K562 (cell line): ENCODE data around the gene ZCCHC24. TPM values are rescaled to one million over a fixed set of nuclear protein-coding genes. Genes with fewer than 3 reads are reported as not detected.

ENCODE experiments used
- ATAC-seq: fragments of 200-7000 bp; cut with Tn5 transposase; 3 replicates; pipeline ENCODE4 v1.9.1; 2020; ENCODE audit warnings: moderate library complexity
- BruUV-seq: library from RNA; stranded (reverse); fragments of 400-500 nt; replicated peaks from 2 replicates; lab custom pipeline; 2021; lab: Mats Ljungman, UMichigan
- CTCF ChIA-PET: fragments of 300-600 bp; formaldehyde crosslinking; extraction: SDS; loops from one replicate; lab custom pipeline; 2021; ENCODE audit warnings: low intra/inter-chr PET ratio; lab: Yijun Ruan, JAX
- POLR2A ChIA-PET: fragments of 300-600, 350-650 bp; sonication (Branson Sonifier 250); formaldehyde crosslinking; extraction: SDS; loops from one replicate; lab custom pipeline; 2021; ENCODE audit warnings: antibody characterized with exemption, inconsistent platforms; lab: Yijun Ruan, JAX
- DNase-seq, 4 experiments: peaks; one replicate each; pipeline versions ENCODE4 v3.0.0 to v3.0.0-alpha.2; 2011 to 2018; ENCODE audit warnings: low spot score in 3 of 4, mixed read lengths in 3 of 4; ENCODE audit errors: extremely low read depth in 1 of 4
- FAIRE-seq: peaks from 2 replicates; lab custom pipeline; 2011; peaks lifted over from hg19 to GRCh38; lab: Jason Lieb, UNC
- H2AFZ ChIP-seq: 2 replicates; pipeline ENCODE4 v1.6.0; 2011; ENCODE audit warnings: low read depth, low read length, control low read depth, inconsistent platforms
- H3K27ac ChIP-seq: fragments of 200-600 bp; 3 replicates; pipeline ENCODE4 v1.8.0; 2011; ENCODE audit warnings: low read depth, mild to moderate bottlenecking, control low read depth, inconsistent platforms, low read length, moderate library complexity, mixed read lengths; ENCODE audit errors: extremely low read depth
- H3K27me3 ChIP-seq, 2 experiments: fragments of 300-600 bp in 1 of 2; 2 replicates in 1 of 2; 3 replicates in 1 of 2; pipeline versions ENCODE4 v1.6.0 to v1.8.0; 2011; ENCODE audit warnings: inconsistent platforms in 2 of 2, low read length in 2 of 2, mild to moderate bottlenecking in 1 of 2, mixed read lengths in 1 of 2, moderate library complexity in 1 of 2; ENCODE audit not compliant: control insufficient read depth in 2 of 2, insufficient read depth in 2 of 2
- H3K36me3 ChIP-seq: fragments of 300-600 bp; 3 replicates; pipeline ENCODE4 v1.8.0; 2011; ENCODE audit warnings: mild to moderate bottlenecking, low read length, inconsistent platforms; ENCODE audit not compliant: control insufficient read depth, insufficient read depth
- H3K4me1 ChIP-seq, 2 experiments: fragments of 200-600 bp in 1 of 2; replicated peaks in 1 of 2; 2 replicates in 1 of 2; 3 replicates in 1 of 2; pipeline versions ENCODE4 v1.5.1 to v1.8.0; 2011; ENCODE audit warnings: inconsistent platforms in 2 of 2, low read length in 2 of 2, mild to moderate bottlenecking in 1 of 2, mixed read lengths in 1 of 2, moderate library complexity in 1 of 2; ENCODE audit not compliant: control insufficient read depth in 2 of 2, insufficient read depth in 2 of 2
- H3K4me2 ChIP-seq: 2 replicates; pipeline ENCODE4 v1.6.1; 2011; ENCODE audit warnings: low read length, control low read depth, inconsistent platforms, mixed read lengths; ENCODE audit not compliant: insufficient read depth
- H3K4me3 ChIP-seq: fragments of 200-600 bp; sonication (generic), shearing (Covaris generic); 2 replicates; pipeline ENCODE4 v1.5.1; 2016; ENCODE audit warnings: control low read depth, inconsistent platforms
- H3K79me2 ChIP-seq: fragments of 200-600 bp; 3 replicates; pipeline ENCODE4 v1.8.0; 2011; ENCODE audit warnings: low read length, inconsistent platforms; ENCODE audit not compliant: control insufficient read depth, insufficient read depth
- H3K9ac ChIP-seq, 2 experiments: 2 replicates each; pipeline versions ENCODE4 v1.6.0 to v1.6.1; 2011; ENCODE audit warnings: low read depth in 2 of 2, low read length in 2 of 2, control low read depth in 1 of 2, inconsistent platforms in 1 of 2, mild to moderate bottlenecking in 1 of 2, mixed read lengths in 1 of 2; ENCODE audit not compliant: insufficient read depth in 1 of 2
- H3K9me1 ChIP-seq: one replicate; pipeline ENCODE4 v1.6.0; 2011; ENCODE audit warnings: inconsistent platforms, mild to moderate bottlenecking, low read length, moderate library complexity; ENCODE audit not compliant: control insufficient read depth, insufficient read depth
- H3K9me3 ChIP-seq: replicated peaks from 2 replicates; pipeline ENCODE4 v1.5.1; 2011; ENCODE audit warnings: low read depth, low read length, inconsistent platforms; ENCODE audit not compliant: control insufficient read depth, insufficient read depth
- H4K20me1 ChIP-seq: replicated peaks from 2 replicates; pipeline ENCODE4 v1.6.1; 2011; ENCODE audit warnings: low read length, inconsistent platforms, mixed read lengths; ENCODE audit not compliant: control insufficient read depth, insufficient read depth
- KLF6 ChIP-seq: fragments of 250-450 bp; sonication (Bioruptor Pico); IDR thresholded peaks from 2 replicates; pipeline ENCODE4 v1.4.0; 2020; ENCODE audit warnings: mild to moderate bottlenecking, moderate library complexity, borderline replicate concordance
- ZNF232 ChIP-seq: sonication (generic); formaldehyde crosslinking; IDR thresholded peaks from 2 replicates; pipeline ENCODE4 v1.8.0; 2022; ENCODE audit warnings: mild to moderate bottlenecking, missing genetic modification reagents
- WGBS: fragments of 100-300 bp; shearing (Covaris generic); methylation state at CpG from one replicate; pipeline ENCODE4 v1.1.6; 2016; ENCODE audit warnings: low coverage, mixed read lengths; ENCODE audit not compliant: insufficient coverage; ENCODE audit errors: missing lambda C conversion rate; 5-methylcytosine and 5-hydroxymethylcytosine counted together
- in situ Hi-C: fragments of 300-500 bp; cut with MboI; formaldehyde crosslinking; loops from 4 replicates; pipeline ENCODE4 v1.15.0; 2018; ENCODE audit warnings: inconsistent platforms, mixed read lengths
- intact Hi-C: fragments of 100-400 bp; cut with micrococcal nuclease; formaldehyde crosslinking; loops from 2 replicates; pipeline ENCODE4 v1.14.2; 2022
- polyA plus RNA-seq, 8 experiments: library from polyadenylated mRNA; depleted of rRNA in 4 of 8; stranded (reverse) in 5 of 8; unstranded in 3 of 8; fragments of >200 nt; fragmentation: Nextera tagmentation in 2 of 8; fragmentation: Illumina TruSeq in 1 of 8; extraction: Ambion mirVana in 2 of 8; extraction: Trizol in 1 of 8; gene quantifications; 2 replicates each; pipeline versions ENCODE4 v1.2.1 to v1.2.3, GENCODE V29; 2011 to 2014; ENCODE audit warnings: inconsistent platforms in 1 of 8, missing spikeins in 1 of 8
- total RNA-seq, 7 experiments: library from RNA; depleted of rRNA in 6 of 7; stranded (reverse); fragments of >200 nt in 6 of 7; fragmentation: Illumina TruSeq in 2 of 7; extraction: Trizol in 2 of 7; gene quantifications; 2 replicates each; pipeline versions ENCODE4 v1.2.1 to v1.2.3, GENCODE V29; 2011 to 2021; ENCODE audit warnings: low replicate concordance in 1 of 7
- TF ChIP-seq, protein P1 (sequence below): fragments of 250-450 bp; sonication (Bioruptor Pico); IDR thresholded peaks from 2 replicates; pipeline ENCODE4 v1.4.0; 2020; ENCODE audit warnings: mild to moderate bottlenecking, moderate library complexity

Gene ZCCHC24
- total and polyA plus RNA-seq, 9 of the 15 experiments (the other 6 are each of a cell fraction or from before 2014, with no cell fraction given) = 0.84 to 11.0 (median 4.6) TPM

DNA sequence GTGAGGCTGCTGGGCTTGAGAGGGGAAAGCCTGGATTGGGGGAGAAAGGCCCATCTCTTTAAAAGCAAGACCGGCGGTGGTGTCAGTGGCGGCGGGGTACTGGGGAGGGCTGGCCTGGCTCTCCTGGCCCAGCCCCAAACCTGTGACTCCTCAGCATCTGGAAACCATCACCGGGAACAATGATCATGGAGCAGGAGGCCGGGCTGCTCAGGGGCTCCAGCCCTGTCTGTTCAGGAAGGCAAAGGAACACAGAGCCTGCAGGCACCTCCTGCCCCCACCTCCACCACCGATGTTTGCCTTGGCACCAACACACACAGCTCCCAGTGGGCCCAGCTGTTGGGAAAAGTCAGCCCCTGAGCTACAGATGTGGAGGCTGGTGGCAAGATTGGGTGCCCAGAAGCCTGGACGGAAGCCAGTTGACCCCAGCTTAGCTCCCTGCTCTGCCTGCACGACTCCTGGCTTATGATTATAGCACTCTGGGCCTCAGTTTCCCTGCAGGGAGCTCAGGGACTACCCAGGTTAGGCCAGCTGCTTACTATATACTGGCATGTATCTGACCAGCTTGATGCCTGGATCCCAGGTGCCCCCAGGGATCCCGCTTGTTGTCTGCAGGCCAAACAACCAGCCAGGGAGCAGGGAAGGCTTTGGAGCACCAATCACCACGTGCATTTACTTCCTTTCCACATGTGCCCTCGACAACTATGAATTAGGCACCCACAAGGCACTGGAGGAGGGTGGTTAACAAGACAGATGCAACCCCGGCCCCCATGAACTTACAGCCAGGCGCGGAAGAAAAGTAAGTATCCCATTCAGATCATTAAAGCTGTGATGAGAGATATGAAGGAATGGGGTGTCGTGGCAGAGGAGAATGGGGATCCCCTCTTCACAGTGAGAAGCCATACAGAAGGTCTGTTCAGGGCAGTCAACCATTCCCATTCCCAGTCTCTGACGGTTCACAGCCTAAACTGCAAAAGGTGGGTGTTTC lies 37.3 kb downstream of the ZCCHC24 start:
- BruUV-seq = no TSS peak
- Histone ChIP-seq H3K79me2 (no peaks in the 10 kb centered on the region), H3K4me2 (no peak overlapping the region), H3K4me1 (peaks cover 29 to 58% of the 10 kb centered on the region in 2 experiments), H2AFZ (no peak overlapping the region), H3K27me3 (no peaks in the 10 kb centered on the region), H3K27ac (no peak overlapping the region), H3K36me3 (no peaks in the 10 kb centered on the region), H4K20me1 (peaks cover 13% of the 10 kb centered on the region; the same call in 1 of the 2 replicates), H3K9me3 (no peaks in the 10 kb centered on the region), H3K9ac (no peak overlapping the region; a peak in 1 of 4 replicates), H3K4me3 (no peak overlapping the region), H3K9me1 (no peaks in the 10 kb centered on the region)
- in situ Hi-C loops = no loop called here
- no peak for ATAC-seq
- no peak for DNase-seq
- CTCF ChIA-PET = no interaction called here
- FAIRE-seq = no peak
- 53% methylated on average over 16 of the region's 17 CpGs for WGBS
- POLR2A ChIA-PET = interaction anchor here (0.6 to 2.8 kb wide), 3 partner anchors 11 to 52 kb away, joined by 3 to 9 read pairs (median 3); no protein-coding TSS in a partner anchor
- no peak for TF ChIP-seq KLF6 (CRISPR knock-in tag)
- no peak for TF ChIP-seq ZNF232
- TF ChIP-seq, protein P1, sequence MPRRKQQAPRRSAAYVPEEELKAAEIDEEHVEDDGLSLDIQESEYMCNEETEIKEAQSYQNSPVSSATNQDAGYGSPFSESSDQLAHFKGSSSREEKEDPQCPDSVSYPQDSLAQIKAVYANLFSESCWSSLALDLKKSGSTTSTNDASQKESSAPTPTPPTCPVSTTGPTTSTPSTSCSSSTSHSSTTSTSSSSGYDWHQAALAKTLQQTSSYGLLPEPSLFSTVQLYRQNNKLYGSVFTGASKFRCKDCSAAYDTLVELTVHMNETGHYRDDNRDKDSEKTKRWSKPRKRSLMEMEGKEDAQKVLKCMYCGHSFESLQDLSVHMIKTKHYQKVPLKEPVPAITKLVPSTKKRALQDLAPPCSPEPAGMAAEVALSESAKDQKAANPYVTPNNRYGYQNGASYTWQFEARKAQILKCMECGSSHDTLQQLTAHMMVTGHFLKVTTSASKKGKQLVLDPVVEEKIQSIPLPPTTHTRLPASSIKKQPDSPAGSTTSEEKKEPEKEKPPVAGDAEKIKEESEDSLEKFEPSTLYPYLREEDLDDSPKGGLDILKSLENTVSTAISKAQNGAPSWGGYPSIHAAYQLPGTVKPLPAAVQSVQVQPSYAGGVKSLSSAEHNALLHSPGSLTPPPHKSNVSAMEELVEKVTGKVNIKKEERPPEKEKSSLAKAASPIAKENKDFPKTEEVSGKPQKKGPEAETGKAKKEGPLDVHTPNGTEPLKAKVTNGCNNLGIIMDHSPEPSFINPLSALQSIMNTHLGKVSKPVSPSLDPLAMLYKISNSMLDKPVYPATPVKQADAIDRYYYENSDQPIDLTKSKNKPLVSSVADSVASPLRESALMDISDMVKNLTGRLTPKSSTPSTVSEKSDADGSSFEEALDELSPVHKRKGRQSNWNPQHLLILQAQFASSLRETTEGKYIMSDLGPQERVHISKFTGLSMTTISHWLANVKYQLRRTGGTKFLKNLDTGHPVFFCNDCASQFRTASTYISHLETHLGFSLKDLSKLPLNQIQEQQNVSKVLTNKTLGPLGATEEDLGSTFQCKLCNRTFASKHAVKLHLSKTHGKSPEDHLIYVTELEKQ = no peak
- intact Hi-C loops = no loop called here
